ENCODE results near the gene ST6GALNAC6.

ST6GALNAC6 gene

GRCh38 chr9:127941062-127941960 is 41.9 kb upstream of the ST6GALNAC6 start:
- Histone ChIP-seq H3K4me3 (ENCODE audit: low read depth, low read length) (no peak overlapping the region), H3K36me3 (peaks cover 54% of the 10 kb centered on the region)
- no peak for DNase-seq

GRCh38 chr9:127940593-127940992 is 41.2 kb upstream of the ST6GALNAC6 start:
- Histone ChIP-seq H3K27me3 (ENCODE audit: insufficient read depth, low read depth, severe bottlenecking) (no peaks in the 10 kb centered on the region), H3K9me3 (ENCODE audit: severe bottlenecking) (no peaks in the 10 kb centered on the region), H3K27ac (no peak overlapping the region), H3K36me3 (peaks cover 56% of the 10 kb centered on the region), H3K4me3 (ENCODE audit: low read depth, low read length) (no peak overlapping the region)
- TF ChIP-seq CTCF (IDR thresholded peaks at IDR 0.05; ENCODE audit: low read depth, low read length) = no peak
- no peak for DNase-seq

More at GRCh38 chr9:127941062-127941960, 41.9 kb upstream of the ST6GALNAC6 start:
- Histone ChIP-seq H3K9me3 (ENCODE audit: severe bottlenecking) (no peaks in the 10 kb centered on the region), H3K27me3 (ENCODE audit: insufficient read depth, low read depth, severe bottlenecking) (no peaks in the 10 kb centered on the region), H3K27ac (no peak overlapping the region; the same call in 1 of the 2 replicates)
- TF ChIP-seq CTCF (IDR thresholded peaks at IDR 0.05; ENCODE audit: low read depth, low read length) = no peak

- no peak overlapping the region for H3K4me3 ChIP-seq (ENCODE audit: low read depth, low read length)
- H3K27ac ChIP-seq = peak overlapping the region; percentile 67
- no peak for TF ChIP-seq CTCF (IDR thresholded peaks at IDR 0.05; ENCODE audit: low read depth, low read length)
- H3K9me3 ChIP-seq (ENCODE audit: severe bottlenecking) = no peaks in the 10 kb centered on the region
- DNase-seq = no peak
- H3K27me3 ChIP-seq (ENCODE audit: insufficient read depth, low read depth, severe bottlenecking) = no peaks in the 10 kb centered on the region
- H3K36me3 ChIP-seq = peaks cover 51% of the 10 kb centered on the region
These were observed 38.9 kb upstream of the ST6GALNAC6 start for GRCh38 chr9:127938298-127938690.

- no peak for TF ChIP-seq CTCF (IDR thresholded peaks at IDR 0.05; ENCODE audit: low read depth, low read length)
- peak; percentile 87 for DNase-seq
- Histone ChIP-seq H3K36me3 (peaks cover 44% of the 10 kb centered on the region), H3K9me3 (ENCODE audit: severe bottlenecking) (no peaks in the 10 kb centered on the region), H3K27me3 (ENCODE audit: insufficient read depth, low read depth, severe bottlenecking) (no peaks in the 10 kb centered on the region), H3K4me3 (ENCODE audit: low read depth, low read length) (peak within 1 kb of the TSS; percentile 58), H3K27ac (peak within 1 kb of the TSS; percentile 67)
These were observed 38.2 kb upstream of the ST6GALNAC6 start, which contains the start of gene DPM2 for GRCh38 chr9:127937388-127938297. Gene DPM2, minus strand, starts transcription at chr9:127937854. Its CDS starts 34 bp downstream, at chr9:127937820.

GRCh38 chr9:127937056-127937387 is 37.6 kb upstream of the ST6GALNAC6 start:
- Histone ChIP-seq H3K36me3 (peaks cover 38% of the 10 kb centered on the region), H3K9me3 (ENCODE audit: severe bottlenecking) (no peaks in the 10 kb centered on the region), H3K4me3 (ENCODE audit: low read depth, low read length) (peak overlapping the region; percentile 58), H3K27me3 (ENCODE audit: insufficient read depth, low read depth, severe bottlenecking) (no peaks in the 10 kb centered on the region), H3K27ac (peak overlapping the region; percentile 67)
- no peak for DNase-seq
- no peak for TF ChIP-seq CTCF (IDR thresholded peaks at IDR 0.05; ENCODE audit: low read depth, low read length)
